Endothelial cell of umbilical vein (primary cell): ENCODE results near the gene UGT2B15. TPM values are rescaled to one million over a fixed set of nuclear protein-coding genes. Genes with fewer than 3 reads are reported as not detected.

Source experiments
- BruUV-seq: library from RNA; stranded (reverse); fragments of 400-500 nt; replicated peaks from 2 replicates; lab custom pipeline; 2021; lab: Mats Ljungman, UMichigan
- CTCF ChIA-PET: fragments of 300-600, 350-600 bp; sonication (Branson Sonifier 250); formaldehyde crosslinking; loops from one replicate; lab custom pipeline; 2021; ENCODE audit warnings: antibody characterized with exemption, inconsistent platforms; lab: Charles Lee
- POLR2A ChIA-PET: fragments of 300-600, 350-600 bp; sonication (Branson Sonifier 250); formaldehyde crosslinking; loops from one replicate; lab custom pipeline; 2021; ENCODE audit warnings: antibody characterized with exemption, inconsistent platforms; lab: Charles Lee
- DNase-seq: peaks from one replicate; pipeline ENCODE4 v3.0.0-alpha.2; 2011; ENCODE audit warnings: low read depth, low spot score
- FAIRE-seq: peaks from 2 replicates; lab custom pipeline; 2011; peaks lifted over from hg19 to GRCh38; lab: Jason Lieb, UNC
- H2AFZ ChIP-seq: 2 replicates; pipeline ENCODE4 v1.6.0; 2012; ENCODE audit warnings: low read depth, low read length, control low read depth, inconsistent platforms
- H3K27ac ChIP-seq: 2 replicates; pipeline ENCODE4 v1.5.1; 2011; ENCODE audit warnings: low read depth, mild to moderate bottlenecking, control low read depth, low read length, moderate library complexity; ENCODE audit not compliant: insufficient read depth
- H3K27me3 ChIP-seq, 2 experiments: 2 replicates each; pipeline versions ENCODE4 v1.6.0 to v1.6.1; 2011; ENCODE audit warnings: low read length in 2 of 2, mixed read lengths in 1 of 2; ENCODE audit not compliant: control insufficient read depth in 2 of 2, insufficient read depth in 2 of 2
- H3K36me3 ChIP-seq, 2 experiments: 2 replicates in 1 of 2; 3 replicates in 1 of 2; pipeline ENCODE4 v1.5.1; 2011; ENCODE audit warnings: low read length in 2 of 2, mild to moderate bottlenecking in 1 of 2, moderate library complexity in 1 of 2; ENCODE audit not compliant: control insufficient read depth in 2 of 2, insufficient read depth in 2 of 2; ENCODE audit errors: extremely low read depth in 1 of 2
- H3K4me1 ChIP-seq: 3 replicates; pipeline ENCODE4 v1.5.1; 2011; ENCODE audit warnings: mild to moderate bottlenecking, low read length; ENCODE audit not compliant: control insufficient read depth, insufficient read depth; ENCODE audit errors: extremely low read depth
- H3K4me2 ChIP-seq: 2 replicates; pipeline ENCODE4 v1.6.1; 2011; ENCODE audit warnings: low read length, control low read depth, mixed read lengths; ENCODE audit not compliant: insufficient read depth
- H3K4me3 ChIP-seq, 3 experiments: fragments of 200-600 bp in 1 of 3; sonication (generic), shearing (Covaris generic) in 1 of 3; replicated peaks in 1 of 3; 2 replicates each; pipeline ENCODE4 v1.5.1; 2011 to 2016; ENCODE audit warnings: control low read depth in 3 of 3, low read length in 3 of 3, mild to moderate bottlenecking in 2 of 3, inconsistent platforms in 1 of 3, low read depth in 1 of 3, moderate library complexity in 1 of 3; ENCODE audit not compliant: insufficient read depth in 1 of 3
- H3K79me2 ChIP-seq: 2 replicates; pipeline ENCODE4 v1.6.0; 2012; ENCODE audit warnings: low read length, inconsistent platforms; ENCODE audit not compliant: control insufficient read depth, insufficient read depth
- H3K9ac ChIP-seq: replicated peaks from 2 replicates; pipeline ENCODE3; 2011; ENCODE audit warnings: low read length, control low read depth; ENCODE audit not compliant: insufficient read depth; ENCODE audit errors: extremely low read depth
- H3K9me1 ChIP-seq: replicated peaks from 3 replicates; pipeline ENCODE4 v1.6.0; 2011; ENCODE audit warnings: mild to moderate bottlenecking, low read length; ENCODE audit not compliant: control insufficient read depth, insufficient read depth; ENCODE audit errors: extremely low read depth
- H3K9me3 ChIP-seq: replicated peaks from 2 replicates; pipeline ENCODE4 v1.5.1; 2012; ENCODE audit warnings: low read length, inconsistent platforms; ENCODE audit not compliant: control insufficient read depth, insufficient read depth
- H4K20me1 ChIP-seq: replicated peaks from 2 replicates; pipeline ENCODE3; 2011; ENCODE audit warnings: mild to moderate bottlenecking, low read length; ENCODE audit not compliant: control insufficient read depth, insufficient read depth; ENCODE audit errors: extremely low read depth
- FOS ChIP-seq: IDR thresholded peaks from 2 replicates; pipeline ENCODE4 v1.6.1; 2011; ENCODE audit warnings: mild to moderate bottlenecking, low read length, moderate library complexity, borderline replicate concordance; ENCODE audit not compliant: insufficient read depth
- MYC ChIP-seq: IDR thresholded peaks from one replicate; pipeline ENCODE4 v1.6.1; 2011; ENCODE audit warnings: mild to moderate bottlenecking, low read depth, low read length
- POLR2A ChIP-seq: IDR thresholded peaks from 2 replicates; pipeline ENCODE4 v1.6.1; 2012; ENCODE audit warnings: low read depth, mild to moderate bottlenecking, control low read depth, low read length
- POLR2AphosphoS5 ChIP-seq: IDR thresholded peaks from 2 replicates; pipeline ENCODE4 v1.6.1; 2012; ENCODE audit warnings: low read depth, mild to moderate bottlenecking, control low read depth, low read length, moderate library complexity; ENCODE audit not compliant: insufficient read depth
- dilution Hi-C: fragments of 300-500 bp; cut with MboI; formaldehyde crosslinking; loops from one replicate; pipeline ENCODE4 v1.15.0; 2019; ENCODE audit warnings: low sequenced_read_pairs; ENCODE audit not compliant: extremely low pct_ligation_motif_present
- intact Hi-C: fragments of 100-400 bp; cut with micrococcal nuclease; formaldehyde crosslinking; loops from one replicate; pipeline ENCODE4 v1.10.0; 2022
- polyA plus RNA-seq, 4 experiments: library from polyadenylated mRNA; depleted of rRNA in 3 of 4; stranded (reverse) in 3 of 4; unstranded in 1 of 4; fragments of >200 nt; gene quantifications; 2 replicates each; pipeline versions ENCODE4 v1.2.1 to v1.2.3, GENCODE V29; 2011 to 2012; ENCODE audit warnings: missing spikeins in 1 of 4
- total RNA-seq: library from RNA; stranded (reverse); gene quantifications from 2 replicates; pipeline ENCODE4 v1.2.3, GENCODE V29; 2021
- TF ChIP-seq, protein P1 (sequence below), 2 donors: IDR thresholded peaks; 1 replicate in 1 of 2; 2 replicates in 1 of 2; pipeline ENCODE4 v1.5.1; 2011; ENCODE audit warnings: low read length in 2 of 2, mild to moderate bottlenecking in 2 of 2, moderate library complexity in 2 of 2, control low read depth in 1 of 2, inconsistent platforms in 1 of 2, low read depth in 1 of 2; ENCODE audit not compliant: insufficient read depth in 1 of 2; ENCODE audit errors: extremely low read depth in 1 of 2
- TF ChIP-seq, protein P2 (sequence below): IDR thresholded peaks from 2 replicates; pipeline ENCODE4 v1.6.1; 2011; ENCODE audit not compliant: insufficient read depth, insufficient read length

The UGT2B15 gene
- total and polyA plus RNA-seq, 2 donors (not counting 3 experiments of a cell fraction or from before 2014, with no cell fraction given), result not detected

DNA sequence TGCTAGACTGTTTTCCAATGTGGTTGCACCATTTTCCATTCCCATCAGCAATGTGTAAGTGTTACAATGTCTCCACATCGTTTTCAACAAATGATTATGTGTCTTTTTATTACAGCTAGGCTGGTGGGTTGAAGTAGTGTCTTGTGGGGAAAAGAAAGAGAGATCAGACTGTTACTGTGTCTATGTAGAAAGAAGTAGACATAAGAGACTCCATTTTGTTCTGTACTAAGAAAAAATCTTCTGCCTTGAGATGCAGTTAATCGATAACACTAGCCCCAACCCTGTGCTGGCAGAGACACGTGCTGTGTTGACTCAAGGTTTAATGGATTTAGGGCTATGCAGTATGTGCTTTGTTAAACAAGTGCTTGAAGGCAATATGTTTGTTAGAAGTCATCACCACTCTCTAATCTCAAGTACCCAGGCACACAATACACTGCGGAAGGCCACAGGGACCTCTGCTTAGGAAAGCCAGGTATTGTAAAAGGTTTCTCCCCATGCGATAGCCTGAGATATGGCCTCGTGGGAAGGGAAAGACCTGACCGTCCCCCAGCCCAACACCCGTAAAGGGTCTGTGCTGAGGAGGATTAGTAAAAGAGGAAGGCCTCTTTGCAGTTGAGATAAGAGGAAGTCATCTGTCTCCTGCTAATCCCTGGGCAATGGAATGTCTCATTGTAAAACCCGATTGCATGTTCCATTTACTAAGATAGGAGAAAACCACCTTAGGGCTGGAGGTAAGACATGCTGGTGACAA, 23.0 kb upstream of the UGT2B15 start:
- H3K9me3 ChIP-seq, result no peaks in the 10 kb centered on the region
- no peak for DNase-seq
- no peaks in the 10 kb centered on the region for H4K20me1 ChIP-seq
- no peak overlapping the region for H3K4me3 ChIP-seq
- BruUV-seq, result no TSS peak
- FAIRE-seq, result no peak
- H3K27ac ChIP-seq, result no peak overlapping the region
- intact Hi-C loops (no loop called here), dilution Hi-C loops (no loop called here)
- CTCF ChIA-PET, result no interaction called here
- no peak overlapping the region for H3K9ac ChIP-seq
- no peaks in the 10 kb centered on the region for H3K79me2 ChIP-seq
- TF ChIP-seq POLR2AphosphoS5, result no peak
- TF ChIP-seq MYC, result no peak
- TF ChIP-seq FOS, result no peak
- no peak for TF ChIP-seq POLR2A
- TF ChIP-seq, protein P1, sequence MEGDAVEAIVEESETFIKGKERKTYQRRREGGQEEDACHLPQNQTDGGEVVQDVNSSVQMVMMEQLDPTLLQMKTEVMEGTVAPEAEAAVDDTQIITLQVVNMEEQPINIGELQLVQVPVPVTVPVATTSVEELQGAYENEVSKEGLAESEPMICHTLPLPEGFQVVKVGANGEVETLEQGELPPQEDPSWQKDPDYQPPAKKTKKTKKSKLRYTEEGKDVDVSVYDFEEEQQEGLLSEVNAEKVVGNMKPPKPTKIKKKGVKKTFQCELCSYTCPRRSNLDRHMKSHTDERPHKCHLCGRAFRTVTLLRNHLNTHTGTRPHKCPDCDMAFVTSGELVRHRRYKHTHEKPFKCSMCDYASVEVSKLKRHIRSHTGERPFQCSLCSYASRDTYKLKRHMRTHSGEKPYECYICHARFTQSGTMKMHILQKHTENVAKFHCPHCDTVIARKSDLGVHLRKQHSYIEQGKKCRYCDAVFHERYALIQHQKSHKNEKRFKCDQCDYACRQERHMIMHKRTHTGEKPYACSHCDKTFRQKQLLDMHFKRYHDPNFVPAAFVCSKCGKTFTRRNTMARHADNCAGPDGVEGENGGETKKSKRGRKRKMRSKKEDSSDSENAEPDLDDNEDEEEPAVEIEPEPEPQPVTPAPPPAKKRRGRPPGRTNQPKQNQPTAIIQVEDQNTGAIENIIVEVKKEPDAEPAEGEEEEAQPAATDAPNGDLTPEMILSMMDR (IDR thresholded peaks at IDR 0.05; ENCODE audit: extremely low read depth in 1 of 2, insufficient read depth in 1 of 2, low read depth in 1 of 2, low read length in 2 of 2), result no peak
- TF ChIP-seq, protein P2, sequence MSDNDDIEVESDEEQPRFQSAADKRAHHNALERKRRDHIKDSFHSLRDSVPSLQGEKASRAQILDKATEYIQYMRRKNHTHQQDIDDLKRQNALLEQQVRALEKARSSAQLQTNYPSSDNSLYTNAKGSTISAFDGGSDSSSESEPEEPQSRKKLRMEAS, result no peak
- H2AFZ ChIP-seq, result no peak overlapping the region
- no peaks in the 10 kb centered on the region for H3K36me3 ChIP-seq
- H3K4me2 ChIP-seq, result no peak overlapping the region
- no peaks in the 10 kb centered on the region for H3K9me1 ChIP-seq
- POLR2A ChIA-PET, result no interaction called here
- H3K27me3 ChIP-seq, result no peaks in the 10 kb centered on the region
- H3K4me1 ChIP-seq, result no peaks in the 10 kb centered on the region
